ENCODE measurements around the gene TAS1R3.

DNA sequence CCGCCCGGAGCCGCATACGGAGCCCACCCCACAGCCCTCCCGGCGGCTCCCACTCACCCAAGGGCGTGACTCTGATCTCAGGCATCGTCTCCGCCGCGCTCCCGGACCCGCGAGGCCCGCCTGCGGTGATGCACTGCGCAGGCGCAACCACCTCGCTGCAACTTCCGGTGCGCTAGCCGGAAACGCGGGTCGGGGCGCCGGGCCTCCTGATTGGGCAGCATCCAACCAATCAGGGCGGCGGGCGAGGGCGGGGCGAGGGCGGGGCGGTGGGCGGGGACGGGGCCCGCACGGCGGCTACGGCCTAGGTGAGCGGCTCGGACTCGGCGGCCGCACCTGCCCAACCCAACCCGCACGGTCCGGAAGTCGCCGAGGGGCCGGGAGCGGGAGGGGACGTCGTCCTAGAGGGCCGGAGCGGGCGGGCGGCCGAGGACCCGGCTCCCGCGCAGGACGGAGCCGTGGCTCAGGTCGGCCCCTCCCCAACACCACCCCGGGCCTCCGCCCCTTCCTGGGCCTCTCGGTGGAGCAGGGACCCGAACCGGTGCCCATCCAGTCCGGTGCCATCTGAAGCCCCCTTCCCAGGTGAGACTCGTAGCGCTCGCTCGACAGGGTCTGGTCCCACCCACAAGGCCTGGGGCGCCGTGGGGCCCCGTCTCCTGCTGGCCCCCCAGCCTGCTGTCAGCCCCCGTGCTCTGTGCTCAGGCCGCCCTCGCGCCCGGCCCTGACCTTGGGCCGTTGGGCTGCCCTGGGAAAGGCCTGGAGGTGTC is 6.4 kb upstream of the TAS1R3 start, which contains the start of the genes CPTP and INTS11:
- TF ChIP-seq, protein P1, sequence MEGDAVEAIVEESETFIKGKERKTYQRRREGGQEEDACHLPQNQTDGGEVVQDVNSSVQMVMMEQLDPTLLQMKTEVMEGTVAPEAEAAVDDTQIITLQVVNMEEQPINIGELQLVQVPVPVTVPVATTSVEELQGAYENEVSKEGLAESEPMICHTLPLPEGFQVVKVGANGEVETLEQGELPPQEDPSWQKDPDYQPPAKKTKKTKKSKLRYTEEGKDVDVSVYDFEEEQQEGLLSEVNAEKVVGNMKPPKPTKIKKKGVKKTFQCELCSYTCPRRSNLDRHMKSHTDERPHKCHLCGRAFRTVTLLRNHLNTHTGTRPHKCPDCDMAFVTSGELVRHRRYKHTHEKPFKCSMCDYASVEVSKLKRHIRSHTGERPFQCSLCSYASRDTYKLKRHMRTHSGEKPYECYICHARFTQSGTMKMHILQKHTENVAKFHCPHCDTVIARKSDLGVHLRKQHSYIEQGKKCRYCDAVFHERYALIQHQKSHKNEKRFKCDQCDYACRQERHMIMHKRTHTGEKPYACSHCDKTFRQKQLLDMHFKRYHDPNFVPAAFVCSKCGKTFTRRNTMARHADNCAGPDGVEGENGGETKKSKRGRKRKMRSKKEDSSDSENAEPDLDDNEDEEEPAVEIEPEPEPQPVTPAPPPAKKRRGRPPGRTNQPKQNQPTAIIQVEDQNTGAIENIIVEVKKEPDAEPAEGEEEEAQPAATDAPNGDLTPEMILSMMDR (IDR thresholded peaks at IDR 0.05; ENCODE audit: low read depth, low read length, poor library complexity, severe bottlenecking), result no peak
- TF ChIP-seq EZH2phosphoT487 (IDR thresholded peaks at IDR 0.05; ENCODE audit: borderline replicate concordance, low read length), result no peak

All from DOHH2 (cell line).